ENCODE measurements around the gene GRID1.
"Not testable (repeated sequence)": the region's sequence is repeated elsewhere in the genome, so short reads cannot be mapped to it uniquely, and the experiment has no call there.

GRID1 gene

GRCh38 chr10:86391986-86392722 is 25.6 kb upstream of the GRID1 start:
- DNase-seq (ENCODE audit: low spot score): no peak

GRCh38 chr10:86391236-86391840 is 24.7 kb upstream of the GRID1 start:
- DNase-seq (ENCODE audit: low spot score): no peak

- DNase-seq (ENCODE audit: low spot score): no peak
Measured at GRCh38 chr10:86390337-86391120, 23.9 kb upstream of the GRID1 start.

GRCh38 chr10:86389441-86390193 is 23.0 kb upstream of the GRID1 start:
- DNase-seq (ENCODE audit: low spot score): no peak

- not testable (repeated sequence) for DNase-seq (ENCODE audit: low spot score)
Measured at GRCh38 chr10:86389109-86389440, 22.5 kb upstream of the GRID1 start.

GRCh38 chr10:86388119-86388704 is 21.6 kb upstream of the GRID1 start:
- DNase-seq (ENCODE audit: low spot score): no peak

GRCh38 chr10:86387178-86387794 is 20.7 kb upstream of the GRID1 start:
- no peak for DNase-seq (ENCODE audit: low spot score)

- no peak for DNase-seq (ENCODE audit: low spot score)
Measured at GRCh38 chr10:86385806-86386205, 19.2 kb upstream of the GRID1 start.

- DNase-seq (ENCODE audit: low spot score): no peak
Measured at GRCh38 chr10:86377797-86378146, 11.2 kb upstream of the GRID1 start.

GRCh38 chr10:86376852-86377796 is 10.5 kb upstream of the GRID1 start:
- DNase-seq (ENCODE audit: low spot score): peak; percentile 87

- no peak for DNase-seq (ENCODE audit: low spot score)
Measured at GRCh38 chr10:86376403-86376802, 9.8 kb upstream of the GRID1 start.

- no peak for DNase-seq (ENCODE audit: low spot score)
Measured at GRCh38 chr10:86375204-86375603, 8.6 kb upstream of the GRID1 start.

GRCh38 chr10:86374664-86375063 is 8.1 kb upstream of the GRID1 start:
- no peak for DNase-seq (ENCODE audit: low spot score)

GRCh38 chr10:86373828-86374227 is 7.2 kb upstream of the GRID1 start:
- no peak for DNase-seq (ENCODE audit: low spot score)

GRCh38 chr10:86373251-86373650 is 6.7 kb upstream of the GRID1 start:
- no peak for DNase-seq (ENCODE audit: low spot score)

GRCh38 chr10:86372784-86373239 is 6.2 kb upstream of the GRID1 start:
- no peak for DNase-seq (ENCODE audit: low spot score)

GRCh38 chr10:86372119-86372783 is 5.7 kb upstream of the GRID1 start:
- DNase-seq (ENCODE audit: low spot score): no peak

GRCh38 chr10:86371691-86372090 is 5.1 kb upstream of the GRID1 start:
- DNase-seq (ENCODE audit: low spot score): no peak

- DNase-seq (ENCODE audit: low spot score): no peak
Measured at GRCh38 chr10:86371116-86371515, 4.5 kb upstream of the GRID1 start.

- no peak for DNase-seq (ENCODE audit: low spot score)
Measured at GRCh38 chr10:86370006-86370585, 3.5 kb upstream of the GRID1 start.

Data from HuH-7.5 (cell line).